ENCODE results near the gene NUP37.

NUP37 gene

GRCh38 chr12:102024765-102025164 lies 95.1 kb downstream of the NUP37 start:
- no peak for DNase-seq

GRCh38 chr12:102023343-102023930 lies 96.5 kb downstream of the NUP37 start:
- DNase-seq = no peak
